HT1080 (cell line): ENCODE measurements around the gene DNAJB2. TPM values are rescaled to one million over a fixed set of nuclear protein-coding genes. Genes with fewer than 3 reads are reported as not detected.
"Not testable (repeated sequence)": the region's sequence is repeated elsewhere in the genome, so short reads cannot be mapped to it uniquely, and the experiment has no call there.

ENCODE experiments used
- DNase-seq: peaks from one replicate; pipeline ENCODE4 v3.0.0-alpha.2; 2015; ENCODE audit warnings: low read depth
- total RNA-seq: library from RNA; depleted of rRNA; stranded (reverse); fragments of >200 nt; shearing (Covaris generic); gene quantifications from 2 replicates; pipeline ENCODE4 v1.2.3, GENCODE V29; 2014

Gene DNAJB2
- total RNA-seq, 1 experiment from 2014 or later: 13.8 TPM

GRCh38 chr2:219254590-219255201 is 24.5 kb upstream of the DNAJB2 start:
- no peak for DNase-seq

GRCh38 chr2:219258942-219259341 is 20.2 kb upstream of the DNAJB2 start:
- DNase-seq: not testable (repeated sequence)

GRCh38 chr2:219261024-219261855 is 17.9 kb upstream of the DNAJB2 start:
- DNase-seq: no peak

- DNase-seq: no peak
Observed at GRCh38 chr2:219266232-219266631, 12.9 kb upstream of the DNAJB2 start.

DNA sequence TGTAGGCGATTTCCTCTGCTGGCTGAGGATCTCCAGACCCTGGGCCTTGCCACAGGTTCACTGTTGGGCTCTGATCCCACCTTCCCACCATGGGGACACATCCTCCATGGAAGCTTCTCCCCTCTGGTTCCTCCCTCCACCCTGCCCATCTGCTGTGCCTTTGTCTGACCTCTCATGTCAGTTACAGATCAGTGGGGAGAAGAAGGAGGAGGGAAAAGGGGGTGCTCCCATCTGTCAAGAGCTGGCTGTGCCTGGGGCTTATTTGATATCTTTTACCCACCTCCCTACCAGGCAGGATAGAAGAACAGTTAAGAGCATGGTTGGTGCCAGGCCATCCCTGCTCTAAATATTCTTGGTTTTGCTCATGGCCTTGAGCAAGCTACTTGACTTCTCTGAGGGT is 12.3 kb upstream of the DNAJB2 start:
- DNase-seq: no peak

GRCh38 chr2:219268294-219268693 is 10.9 kb upstream of the DNAJB2 start:
- no peak for DNase-seq

DNA sequence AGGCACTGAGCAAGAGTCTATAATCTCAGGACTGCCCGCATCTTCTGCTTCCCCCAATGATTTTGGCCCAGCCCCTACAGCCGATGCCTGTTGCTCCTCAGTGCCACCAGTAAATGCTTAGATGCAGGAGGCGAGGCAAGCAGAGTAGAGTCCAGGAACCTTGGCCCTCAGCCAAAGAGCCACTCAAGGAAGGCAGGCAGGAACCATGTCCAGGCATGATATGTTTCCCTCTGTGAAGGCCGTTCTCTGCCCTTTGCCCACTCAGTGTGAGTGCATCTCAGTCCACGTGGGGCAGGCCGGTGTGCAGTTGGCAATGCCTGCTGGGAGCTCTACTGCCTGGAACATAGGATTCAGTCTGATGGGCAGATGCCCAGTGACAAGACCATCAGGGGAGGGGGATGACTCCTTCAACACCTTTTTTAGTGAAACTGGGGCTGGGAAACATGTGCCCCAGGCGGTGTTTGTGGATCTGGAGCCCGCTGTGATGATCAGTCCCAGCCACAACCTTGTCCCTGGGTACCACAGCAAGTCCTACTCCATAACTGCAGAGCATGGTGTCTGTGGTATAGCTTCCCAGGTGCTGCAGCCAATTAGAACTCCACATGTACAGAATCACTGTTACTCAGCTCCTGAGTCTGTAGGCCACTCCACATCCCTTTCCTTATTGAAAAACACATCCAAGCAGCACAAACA is 9.7 kb upstream of the DNAJB2 start:
- DNase-seq: no peak

DNA sequence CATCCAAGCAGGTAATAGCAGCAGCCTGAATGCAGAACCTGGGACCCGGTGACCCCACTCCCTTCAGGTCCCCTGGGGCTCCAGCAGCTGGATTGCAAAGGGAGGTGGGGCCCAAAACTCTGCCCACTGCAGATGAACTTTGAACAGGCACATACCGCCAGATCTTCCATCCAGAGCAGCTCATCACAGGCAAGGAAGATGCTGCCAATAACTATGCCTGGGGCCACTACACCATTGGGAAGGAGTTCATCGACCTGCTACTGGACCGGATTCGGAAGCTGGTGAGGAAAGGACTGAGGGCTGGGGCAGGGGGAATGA is 9.2 kb upstream of the DNAJB2 start:
- no peak for DNase-seq

DNA sequence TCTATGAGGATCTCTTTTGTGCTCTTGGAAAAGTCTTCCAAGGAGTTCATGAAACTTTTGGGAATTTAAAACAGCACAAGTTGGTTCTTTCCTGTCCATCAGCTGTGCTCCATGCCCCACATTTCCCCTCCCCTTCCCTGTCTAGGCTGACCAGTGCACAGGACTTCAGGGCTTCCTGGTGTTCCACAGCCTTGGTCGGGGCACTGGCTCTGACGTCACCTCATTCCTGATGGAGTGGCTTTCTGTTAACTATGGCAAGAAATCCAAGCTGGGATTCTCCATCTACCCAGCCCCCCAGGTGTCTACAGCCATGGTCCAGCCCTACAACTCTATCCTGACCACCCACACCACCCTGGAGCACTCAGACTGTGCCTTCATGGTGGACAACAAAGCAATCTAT is 8.1 kb upstream of the DNAJB2 start:
- no peak for DNase-seq

DNA sequence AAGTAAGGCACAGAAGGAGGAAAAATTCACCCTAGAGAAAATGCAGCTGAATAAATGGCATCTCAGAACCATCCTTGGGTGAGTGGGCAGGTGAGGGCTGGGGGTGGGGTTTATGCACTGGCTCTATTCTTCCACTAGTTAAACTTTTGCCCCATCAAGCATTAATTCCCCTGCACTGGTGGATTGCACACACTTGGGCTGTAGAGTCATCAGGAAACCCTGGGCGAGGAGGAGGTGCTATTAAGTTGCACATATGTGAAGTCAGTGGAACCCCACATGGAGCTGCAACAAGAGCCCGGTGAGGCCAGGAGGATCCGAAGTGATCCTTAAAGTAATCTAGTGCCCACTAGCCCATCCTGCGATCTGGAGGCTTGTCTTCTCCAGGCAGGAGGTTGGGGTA is 6.8 kb upstream of the DNAJB2 start:
- no peak for DNase-seq

DNA sequence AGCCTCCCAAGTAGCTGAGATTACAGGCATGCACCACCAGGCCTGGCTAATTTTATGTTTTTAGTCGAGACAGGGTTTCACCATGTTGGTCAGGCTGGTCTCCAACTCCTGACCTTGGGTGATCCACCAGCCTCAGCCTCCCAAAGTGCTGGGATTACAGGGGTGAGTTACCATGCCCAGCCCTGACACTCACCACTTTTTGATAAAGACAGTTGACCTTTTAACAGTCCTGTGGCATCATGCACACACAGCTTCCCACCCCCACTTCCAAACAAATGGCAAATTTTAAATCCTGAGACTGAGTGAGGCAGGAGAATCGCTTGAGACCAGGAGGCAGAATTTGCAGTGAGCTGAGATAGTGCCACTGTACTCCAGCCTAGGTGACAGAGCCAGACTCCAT is 6.2 kb upstream of the DNAJB2 start:
- DNase-seq: peak; percentile 54

GRCh38 chr2:219273937-219274336 is 5.2 kb upstream of the DNAJB2 start:
- DNase-seq: peak; percentile 82

- DNase-seq: peak; percentile 81
Observed at GRCh38 chr2:219274361-219274921, 4.7 kb upstream of the DNAJB2 start.

DNA sequence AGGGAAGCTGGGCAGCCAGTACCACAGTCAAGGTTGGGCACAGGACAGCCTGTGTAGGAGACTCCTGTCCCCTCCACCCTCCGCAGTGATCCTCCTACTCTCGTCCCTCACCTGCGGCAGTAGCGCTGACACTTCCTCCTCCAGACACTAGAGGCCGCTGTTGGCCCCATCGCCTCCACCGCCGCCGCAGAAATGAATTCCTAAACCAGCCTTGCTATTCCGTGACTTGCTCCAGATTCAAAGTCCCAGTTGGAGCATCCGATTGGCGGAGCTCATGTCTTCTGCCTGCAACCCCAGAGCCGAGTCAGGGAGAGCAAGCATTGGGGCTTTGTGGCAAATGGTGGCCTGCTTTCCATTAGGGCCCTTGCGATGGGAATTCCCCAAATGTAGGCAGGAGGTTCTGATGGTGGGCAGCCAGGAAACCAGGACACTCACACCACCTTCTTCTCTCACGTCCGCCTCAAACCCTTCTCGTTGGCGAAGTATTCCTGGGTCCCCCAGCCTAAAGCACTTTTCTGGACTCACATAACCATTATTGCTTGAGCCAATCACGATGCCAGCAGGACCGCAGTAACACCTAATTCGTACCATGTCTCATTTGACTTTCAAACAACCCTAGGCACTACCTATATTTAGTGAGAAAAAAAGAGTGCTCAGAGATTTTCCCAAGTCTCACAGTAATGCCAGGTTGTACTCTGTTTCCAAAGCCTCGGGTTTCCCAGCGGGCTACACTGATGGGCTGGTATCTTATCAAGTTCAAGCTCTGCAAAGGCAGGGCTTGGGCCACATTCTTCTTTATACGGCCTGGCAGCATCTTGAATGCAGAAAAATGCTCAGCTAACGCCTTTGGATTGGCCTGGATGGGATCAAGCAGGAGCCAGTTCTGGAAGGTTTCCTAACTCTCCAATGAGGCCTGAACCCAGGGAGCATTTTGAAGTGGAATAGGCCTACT is 1.2 kb upstream of the DNAJB2 start:
- DNase-seq: peak; percentile 73

GRCh38 chr2:219278655-219279150 is 463 bp upstream of the DNAJB2 start:
- DNase-seq: no peak

DNA sequence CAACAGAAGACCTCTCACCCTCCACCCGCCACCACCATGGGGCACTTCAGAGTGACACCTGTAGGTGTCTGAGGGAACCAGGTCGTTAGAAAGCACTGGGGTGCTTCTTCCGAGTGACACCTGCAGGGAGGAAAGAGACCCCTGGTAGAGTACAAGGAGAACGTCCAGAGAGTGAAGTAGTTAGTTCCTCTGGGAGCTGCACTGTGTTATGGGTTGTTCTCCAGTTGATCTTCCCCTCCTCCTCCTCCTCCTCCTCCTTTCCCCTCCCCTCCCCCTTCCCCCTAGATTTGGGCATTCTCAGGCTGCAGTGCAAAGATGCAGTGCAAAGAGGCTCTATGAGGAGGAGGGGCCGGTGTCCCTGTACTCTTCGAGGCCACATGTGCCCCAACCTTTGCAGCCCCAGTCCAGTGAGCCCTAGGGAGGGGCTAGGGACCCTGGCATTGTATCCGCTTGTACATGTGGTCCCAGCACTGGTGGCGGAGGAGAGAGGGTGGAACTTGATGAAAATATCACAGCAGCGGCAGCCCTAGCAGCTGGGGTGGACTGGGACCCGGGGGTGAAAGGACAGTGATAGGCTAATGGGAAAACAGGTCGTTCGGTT is 850 bp downstream of the DNAJB2 start:
- DNase-seq: no peak

DNA sequence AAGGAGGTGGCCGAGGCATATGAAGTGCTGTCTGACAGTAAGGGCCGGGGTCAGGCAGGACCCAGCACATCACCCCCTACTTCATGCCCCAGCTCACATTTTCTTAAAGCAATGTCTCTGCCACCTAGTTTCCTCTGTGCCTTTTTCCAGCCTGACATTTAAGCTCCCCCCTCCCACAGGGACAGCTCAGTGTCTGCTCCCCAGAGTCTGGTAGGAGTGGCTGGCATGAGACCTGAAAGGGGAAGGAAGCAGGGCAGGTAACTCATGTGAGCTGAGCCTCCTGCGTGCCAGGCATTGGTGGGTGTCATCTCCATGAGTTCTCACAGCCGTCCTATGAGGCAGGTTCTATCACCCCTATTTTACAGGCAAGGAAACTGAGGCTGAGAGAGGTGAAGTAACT is 1.5 kb downstream of the DNAJB2 start:
- no peak for DNase-seq

DNA sequence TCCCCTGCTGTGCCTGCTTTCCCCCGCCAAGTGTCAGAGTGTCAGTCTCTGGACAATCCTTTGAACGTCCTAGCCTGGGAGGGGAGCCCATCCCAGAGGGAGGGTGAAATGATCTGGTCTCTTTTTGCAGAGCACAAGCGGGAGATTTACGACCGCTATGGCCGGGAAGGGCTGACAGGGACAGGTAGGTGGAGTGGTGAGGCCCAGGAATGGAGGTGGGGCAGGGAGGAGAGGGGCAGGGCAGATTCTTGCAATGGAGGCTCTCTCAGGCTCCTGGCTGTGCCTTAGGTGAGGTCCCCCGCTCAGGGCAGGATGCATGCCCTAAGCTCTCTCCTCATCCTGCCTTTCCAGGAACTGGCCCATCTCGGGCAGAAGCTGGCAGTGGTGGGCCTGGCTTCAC is 2.4 kb downstream of the DNAJB2 start:
- no peak for DNase-seq

- no peak for DNase-seq
Observed at GRCh38 chr2:219282375-219282774, 3.2 kb downstream of the DNAJB2 start.

- DNase-seq: no peak
Observed at GRCh38 chr2:219282943-219283581, 3.9 kb downstream of the DNAJB2 start.
